ENCODE data around the gene SMYD4.
A peak's percentile ranks its signal among the peaks of the same experiment; 100 is the strongest.
"Not testable (repeated sequence)": the region's sequence is repeated elsewhere in the genome, so short reads cannot be mapped to it uniquely, and the experiment has no call there.

Gene SMYD4

DNA sequence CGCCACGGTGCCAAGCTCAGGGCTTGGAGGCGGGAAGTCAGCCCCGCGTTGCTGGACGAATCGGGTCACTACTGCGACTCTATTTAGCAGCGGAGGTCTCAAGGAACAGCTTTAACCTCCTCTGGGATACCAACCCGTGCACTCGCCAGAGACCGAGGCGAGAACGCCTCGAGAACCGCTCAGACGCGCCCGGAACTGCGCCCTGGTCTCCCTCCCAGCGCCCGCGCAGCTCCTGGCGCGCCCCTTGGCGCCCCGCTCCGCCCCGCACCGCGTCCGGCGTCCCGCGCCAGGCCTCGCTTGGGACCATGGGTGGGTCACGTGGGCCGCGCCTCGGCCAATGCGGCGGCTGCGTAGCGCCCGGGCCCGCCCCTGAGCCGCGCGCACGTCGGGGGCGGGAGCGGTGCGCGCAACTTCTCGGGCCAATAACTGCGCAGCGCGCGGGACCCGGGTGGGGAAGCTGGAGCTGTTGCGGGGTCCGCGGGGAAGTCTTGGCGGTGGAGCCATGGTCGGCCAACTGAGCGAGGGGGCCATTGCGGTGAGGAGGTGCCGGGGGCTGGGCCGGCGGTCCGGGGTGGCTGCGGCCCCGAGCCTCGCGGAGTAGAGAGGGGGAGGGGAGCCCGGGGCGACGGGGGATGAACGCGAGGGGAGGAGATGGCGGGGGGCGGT is at the start of gene SMYD4, which contains the start of gene RPA1:
Gene SMYD4 (minus strand): TSS at position 311 of the 666 bp plus-strand sequence. CDS start 1,908 bp downstream, outside the sequence.
Gene RPA1 (plus strand): TSS at position 414 of the 666 bp plus-strand sequence. CDS start 89 bp downstream, at position 503.
- peak; percentile 50 for DNase-seq (ENCODE audit: low read depth, low spot score)

- DNase-seq (ENCODE audit: low read depth, low spot score), result no peak
Measured at GRCh38 chr17:1878419-1879121, 48.9 kb upstream of the SMYD4 start.

DNA sequence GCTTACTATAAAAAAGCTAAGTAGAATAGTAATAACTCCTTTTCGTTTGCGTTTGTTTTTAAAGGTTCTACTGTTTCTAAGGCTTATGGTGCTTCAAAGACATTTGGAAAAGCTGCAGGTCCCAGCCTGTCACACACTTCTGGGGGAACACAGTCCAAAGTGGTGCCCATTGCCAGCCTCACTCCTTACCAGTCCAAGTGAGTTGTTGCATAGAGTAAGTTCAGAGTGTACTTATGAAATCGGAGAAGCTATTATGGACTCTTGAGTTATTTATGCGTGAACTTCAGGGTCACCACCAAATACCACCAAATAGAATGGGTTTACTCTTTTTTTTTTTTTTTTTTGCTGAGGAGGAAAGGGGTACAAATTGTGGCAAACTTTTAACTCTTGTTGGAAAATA is 45.9 kb upstream of the SMYD4 start:
- no peak for DNase-seq (ENCODE audit: low read depth, low spot score)

GRCh38 chr17:1873418-1873817 is 43.7 kb upstream of the SMYD4 start:
- no peak for DNase-seq (ENCODE audit: low read depth, low spot score)

GRCh38 chr17:1872976-1873375 is 43.3 kb upstream of the SMYD4 start:
- no peak for DNase-seq (ENCODE audit: low read depth, low spot score)

GRCh38 chr17:1872254-1872653 is 42.6 kb upstream of the SMYD4 start:
- DNase-seq (ENCODE audit: low read depth, low spot score), result no peak

DNA sequence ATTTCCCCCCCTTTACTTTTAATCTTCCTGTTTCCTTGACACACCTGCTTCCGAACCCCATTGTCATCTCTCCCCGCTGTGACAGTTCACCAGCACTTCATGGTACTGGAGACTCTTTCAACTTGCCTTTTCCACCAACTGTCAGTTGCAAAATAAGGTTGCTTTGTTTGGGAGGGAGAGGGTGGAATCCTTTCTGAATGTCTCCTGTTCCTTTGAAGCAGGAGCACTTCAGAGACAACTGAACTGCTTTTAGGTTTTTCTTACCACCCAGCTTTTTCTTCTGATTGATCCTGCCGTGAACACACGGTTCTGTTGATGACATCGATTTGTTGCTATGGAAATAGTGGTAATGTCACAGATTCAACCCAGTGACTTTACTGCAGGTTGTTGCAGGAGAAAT is 42.1 kb upstream of the SMYD4 start:
- DNase-seq (ENCODE audit: low read depth, low spot score), result no peak

DNA sequence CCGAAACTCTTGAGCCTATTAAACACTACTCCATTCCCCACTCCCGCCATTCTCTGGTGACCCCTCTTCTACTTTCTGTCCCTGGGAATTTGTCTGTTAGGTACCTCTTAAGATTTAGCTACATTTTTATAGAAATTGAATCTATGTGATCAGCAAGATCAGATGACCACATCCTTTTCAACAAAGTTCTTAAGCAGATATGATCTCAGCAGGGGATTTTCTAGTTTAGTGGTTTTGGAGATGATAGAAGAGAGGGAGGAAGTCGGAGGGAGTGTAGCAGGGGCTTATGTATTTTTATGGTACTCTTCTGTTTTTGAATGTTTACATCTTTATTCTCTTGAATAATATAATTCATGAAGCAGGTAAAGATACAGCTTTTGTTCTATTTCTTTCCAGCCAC is 40.9 kb upstream of the SMYD4 start:
- no peak for DNase-seq (ENCODE audit: low read depth, low spot score)

- no peak for DNase-seq (ENCODE audit: low read depth, low spot score)
Measured at GRCh38 chr17:1868090-1868489, 38.4 kb upstream of the SMYD4 start.

- no peak for DNase-seq (ENCODE audit: low read depth, low spot score)
Measured at GRCh38 chr17:1867307-1867706, 37.6 kb upstream of the SMYD4 start.

DNA sequence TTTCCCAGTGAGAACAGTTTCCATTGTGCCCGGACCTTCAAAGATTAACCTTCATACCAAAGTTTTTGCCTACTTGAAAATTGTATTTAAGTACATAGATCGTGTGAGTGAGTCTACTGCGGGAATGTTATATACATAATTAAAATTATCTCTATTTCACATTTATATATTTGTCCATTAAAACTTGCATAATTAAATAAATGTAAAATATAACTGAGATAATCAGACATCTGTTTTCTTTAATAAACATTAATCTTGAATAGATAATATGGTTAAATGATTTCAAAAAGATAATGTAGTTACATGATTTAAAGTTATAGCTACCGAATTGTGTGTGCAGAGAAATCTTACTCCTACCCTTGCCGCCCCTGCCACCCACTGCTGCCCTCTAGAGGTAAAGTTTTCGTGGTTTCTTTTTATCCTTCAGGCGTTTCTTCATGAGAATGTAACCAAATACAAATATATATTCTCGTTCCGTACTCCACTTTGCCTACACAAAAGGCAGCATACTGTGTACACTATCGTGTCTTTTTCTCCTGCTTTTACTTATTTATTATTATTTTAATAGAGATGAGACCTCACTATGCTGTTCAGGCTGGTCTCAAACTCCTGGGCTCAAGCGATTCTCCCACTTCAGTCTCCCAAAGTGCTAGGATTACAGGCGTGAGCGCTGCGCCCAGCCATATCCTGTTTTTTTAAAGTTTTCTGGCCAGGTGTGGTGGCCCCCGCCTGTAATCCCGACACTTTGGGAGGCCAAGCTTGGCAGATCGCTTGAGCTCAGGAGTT is 35.7 kb upstream of the SMYD4 start:
- no peak for DNase-seq (ENCODE audit: low read depth, low spot score)

DNA sequence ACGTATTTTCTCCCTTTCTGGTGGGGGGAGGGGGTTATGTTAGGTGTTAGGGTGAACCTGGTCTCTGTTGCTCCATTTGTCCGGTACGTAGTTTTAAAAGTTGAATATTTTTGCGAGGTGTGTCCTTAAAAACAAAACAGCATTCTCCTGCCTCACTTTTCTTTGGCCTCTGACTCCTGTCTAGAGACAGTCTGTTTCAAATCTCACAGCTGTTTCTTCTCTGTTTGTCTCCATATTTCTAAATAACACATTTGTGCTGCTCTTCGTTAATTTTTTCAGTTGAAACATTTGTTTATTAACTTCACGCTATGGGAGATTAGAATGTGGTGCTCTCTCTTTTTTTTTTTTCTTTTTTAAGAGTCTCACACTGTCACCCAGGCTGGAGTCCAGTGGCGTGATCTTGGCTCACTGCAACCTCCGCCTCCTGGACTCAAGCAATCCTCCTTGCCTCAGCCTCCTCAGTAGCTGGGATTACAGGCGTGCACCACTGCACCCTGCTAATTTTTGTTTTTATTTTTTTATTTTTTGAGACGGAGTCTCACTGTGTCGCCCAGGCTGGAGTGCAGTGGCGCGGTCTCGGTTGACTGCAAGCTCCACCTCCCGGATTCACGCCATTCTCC is 31.8 kb upstream of the SMYD4 start:
- no peak for DNase-seq (ENCODE audit: low read depth, low spot score)

- no peak for DNase-seq (ENCODE audit: low read depth, low spot score)
Measured at GRCh38 chr17:1860978-1861377, 31.3 kb upstream of the SMYD4 start.

DNA sequence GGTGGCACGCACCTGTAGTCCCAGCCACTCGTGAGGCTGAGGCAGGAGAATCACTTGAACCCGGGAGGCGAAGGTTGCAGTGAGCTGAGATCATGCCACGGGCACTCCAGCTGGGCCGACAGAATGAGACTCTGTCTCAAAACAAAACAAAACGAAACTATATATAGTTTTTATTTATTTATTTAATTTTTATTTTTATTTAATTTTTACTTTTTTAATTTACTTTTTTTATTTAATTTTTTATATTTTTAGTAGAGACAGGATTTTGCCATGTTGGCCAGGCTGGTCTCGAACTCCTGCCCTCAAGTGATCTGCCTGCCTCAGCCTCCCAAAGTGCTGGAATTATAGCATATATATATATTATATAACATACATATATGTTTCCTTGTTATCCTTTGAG is 26.8 kb upstream of the SMYD4 start:
- DNase-seq (ENCODE audit: low read depth, low spot score), result not testable (repeated sequence)

DNA sequence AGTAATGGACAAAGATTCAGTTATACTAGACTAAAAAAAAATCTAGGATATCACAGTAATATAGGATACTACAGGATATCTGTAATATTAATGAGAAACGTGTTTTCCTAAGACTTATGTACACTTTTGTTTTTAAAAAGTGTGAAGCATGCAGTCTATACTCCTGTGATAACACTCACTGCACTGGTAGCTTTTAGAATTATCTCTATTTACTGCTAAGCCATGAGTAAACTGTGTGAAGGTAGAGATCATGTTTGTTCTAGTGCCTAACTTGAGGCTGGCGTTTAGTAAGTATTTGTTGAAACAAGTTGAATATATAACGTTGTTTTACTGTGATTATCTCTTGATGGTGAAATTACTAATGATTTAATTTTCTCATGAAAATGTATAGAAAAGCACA is 24.0 kb upstream of the SMYD4 start:
- no peak for DNase-seq (ENCODE audit: low read depth, low spot score)

GRCh38 chr17:1852327-1852726 is 22.6 kb upstream of the SMYD4 start:
- no peak for DNase-seq (ENCODE audit: low read depth, low spot score)

- no peak for DNase-seq (ENCODE audit: low read depth, low spot score)
Measured at GRCh38 chr17:1847191-1847590, 17.5 kb upstream of the SMYD4 start.

DNA sequence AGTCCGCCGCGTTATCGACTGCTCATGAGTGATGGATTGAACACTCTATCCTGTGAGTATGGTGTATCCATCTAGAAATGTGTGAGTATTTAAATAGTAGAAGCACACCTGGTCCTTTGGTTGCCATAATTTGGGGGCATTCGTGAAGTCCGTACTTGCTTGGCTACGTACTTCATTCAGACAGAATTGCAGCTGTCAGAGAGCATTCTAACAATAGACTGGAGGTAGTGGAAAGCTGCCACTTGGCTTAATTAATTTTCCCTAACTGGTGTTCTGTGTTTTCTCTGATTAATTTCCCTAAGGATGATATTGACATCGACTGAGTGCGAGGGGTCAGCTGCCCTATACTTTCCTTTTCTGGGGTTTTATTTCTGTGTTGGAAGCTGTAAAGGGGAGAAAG is 14.2 kb upstream of the SMYD4 start:
- DNase-seq (ENCODE audit: low read depth, low spot score), result no peak

DNA sequence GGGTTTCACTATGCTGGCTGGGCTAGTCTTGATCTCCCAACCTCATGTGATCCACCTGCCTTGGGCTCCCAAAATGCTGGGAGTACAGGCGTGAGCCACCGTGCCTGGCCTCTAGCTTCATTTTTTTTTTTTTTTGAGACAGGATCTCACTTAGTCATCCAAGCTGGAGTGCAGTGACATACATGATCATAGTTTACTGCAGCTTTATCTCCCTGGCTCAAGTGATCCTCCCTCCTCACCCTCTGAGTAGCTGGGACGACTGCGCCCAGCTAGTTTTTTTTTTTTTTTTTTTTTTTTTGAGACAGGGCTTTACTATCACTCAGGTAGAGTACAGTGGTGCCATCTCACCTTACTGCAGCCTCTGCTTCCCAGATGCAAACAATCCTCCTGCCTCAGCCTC is 9.8 kb upstream of the SMYD4 start:
- DNase-seq (ENCODE audit: low read depth, low spot score), result no peak

DNA sequence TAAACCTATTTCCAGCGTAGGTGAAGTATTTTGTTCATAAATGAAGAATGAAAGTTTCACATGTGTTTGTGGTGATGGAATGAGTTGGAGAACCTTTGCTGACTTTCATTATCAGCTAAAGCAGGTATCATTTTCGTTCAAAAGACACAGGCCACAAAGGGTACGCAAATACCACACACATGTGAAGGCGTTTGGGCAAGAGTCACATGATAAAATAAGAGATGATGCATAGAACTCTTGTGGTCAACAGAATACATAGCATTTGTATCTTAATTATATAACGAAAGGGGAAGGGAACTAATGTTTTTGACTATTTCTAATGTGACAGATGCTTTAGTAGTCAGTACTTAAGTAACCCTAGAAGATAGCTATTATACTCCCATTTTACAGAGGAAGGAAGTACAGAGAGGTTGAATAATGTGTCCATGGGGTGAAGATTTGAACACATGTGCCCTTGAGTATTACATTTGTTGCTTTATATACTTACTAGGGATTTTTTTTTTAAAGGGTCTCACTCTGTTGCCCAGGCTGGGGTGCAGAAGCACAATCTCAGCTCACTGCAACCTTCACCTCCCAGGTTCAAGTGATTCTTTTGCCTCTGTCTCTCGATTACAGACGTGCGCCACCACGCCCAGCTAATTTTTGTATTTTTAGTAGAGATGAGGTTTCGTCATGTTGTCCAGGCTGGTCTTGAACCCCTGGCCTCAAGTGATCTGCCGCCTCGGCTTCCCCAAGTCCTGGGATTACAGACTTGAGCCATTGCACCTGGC is 4.9 kb upstream of the SMYD4 start:
- no peak for DNase-seq (ENCODE audit: low read depth, low spot score)

DNA sequence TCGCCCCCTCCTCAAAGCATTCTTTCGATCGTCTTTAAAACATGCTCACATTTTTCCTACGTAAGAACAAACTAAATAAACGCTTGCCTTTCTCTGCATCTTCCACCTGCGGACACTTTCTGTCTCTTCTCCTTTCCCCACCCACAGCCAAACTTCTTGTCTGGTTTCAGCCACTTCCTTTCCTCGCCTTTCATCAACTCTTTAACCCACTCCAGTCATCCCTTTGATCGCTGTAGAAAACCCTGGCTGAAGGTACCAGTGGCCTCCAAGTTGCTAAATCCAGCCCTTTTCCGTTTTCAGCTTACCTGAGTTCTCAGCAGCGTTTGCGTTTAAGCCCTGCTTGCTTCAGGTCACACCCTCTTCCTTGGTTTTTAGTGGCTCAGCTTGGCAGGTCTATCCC is 586 bp upstream of the SMYD4 start:
- DNase-seq (ENCODE audit: low read depth, low spot score), result no peak
